H1 (cell line): Measurements from ENCODE around the gene NLRC5. TPM values are rescaled to one million over a fixed set of nuclear protein-coding genes. Genes with fewer than 3 reads are reported as not detected.

Experiments used
- CBX5 ChIP-seq: fragments of 300-800, 300-1000 bp; sonication (generic); IDR thresholded peaks from 2 replicates; pipeline ENCODE4 v1.7.1; 2016; ENCODE audit warnings: antibody characterized with exemption, low read length, low read depth
- EZH2 ChIP-seq: fragments of 200-600 bp; sonication (generic); IDR thresholded peaks from 2 replicates; pipeline ENCODE4 v1.7.1; 2012; ENCODE audit warnings: low read depth, mild to moderate bottlenecking, moderate library complexity, low read length, inconsistent platforms; ENCODE audit not compliant: severe bottlenecking
- SUZ12 ChIP-seq: fragments of 200-600 bp; sonication (generic); IDR thresholded peaks from 2 replicates; pipeline ENCODE4 v1.6.1; 2012; ENCODE audit warnings: mild to moderate bottlenecking, inconsistent platforms, low read length, moderate library complexity, mixed read lengths
- TBP ChIP-seq: IDR thresholded peaks from 2 replicates; pipeline ENCODE4 v1.6.1; 2011; ENCODE audit warnings: low read depth, low read length, improper control_type of control experiment
- polyA plus RNA-seq, 7 experiments: library from polyadenylated mRNA; depleted of rRNA in 3 of 7; stranded (reverse) in 5 of 7; unstranded in 2 of 7; fragments of >200 nt in 5 of 7; fragments of 200-250 nt in 2 of 7; gene quantifications; 1 replicate in 5 of 7; 2 replicates in 1 of 7; 4 replicates in 1 of 7; pipeline versions ENCODE4 v1.2.1 to v1.2.3, GENCODE V29; 2011 to 2013; ENCODE audit warnings: missing spikeins in 2 of 7, mixed read lengths in 2 of 7
- total RNA-seq: library from RNA; stranded (reverse); fragmentation: NEBNext Ultra II Directional; extraction: Animal tissue kit (Norgen Biotek cat#: 25700); gene quantifications from 2 replicates; pipeline ENCODE4 v1.2.1, GENCODE V29; 2021
- TF ChIP-seq, protein P1 (sequence below): IDR thresholded peaks from 2 replicates; pipeline ENCODE4 v1.6.1; 2011; ENCODE audit warnings: low read length, improper control_type of control experiment

Gene NLRC5
- total and polyA plus RNA-seq, 2 of the 8 experiments (the other 6 are each of a cell fraction or from before 2014, with no cell fraction given): 2.2 to 3.2 TPM

DNA sequence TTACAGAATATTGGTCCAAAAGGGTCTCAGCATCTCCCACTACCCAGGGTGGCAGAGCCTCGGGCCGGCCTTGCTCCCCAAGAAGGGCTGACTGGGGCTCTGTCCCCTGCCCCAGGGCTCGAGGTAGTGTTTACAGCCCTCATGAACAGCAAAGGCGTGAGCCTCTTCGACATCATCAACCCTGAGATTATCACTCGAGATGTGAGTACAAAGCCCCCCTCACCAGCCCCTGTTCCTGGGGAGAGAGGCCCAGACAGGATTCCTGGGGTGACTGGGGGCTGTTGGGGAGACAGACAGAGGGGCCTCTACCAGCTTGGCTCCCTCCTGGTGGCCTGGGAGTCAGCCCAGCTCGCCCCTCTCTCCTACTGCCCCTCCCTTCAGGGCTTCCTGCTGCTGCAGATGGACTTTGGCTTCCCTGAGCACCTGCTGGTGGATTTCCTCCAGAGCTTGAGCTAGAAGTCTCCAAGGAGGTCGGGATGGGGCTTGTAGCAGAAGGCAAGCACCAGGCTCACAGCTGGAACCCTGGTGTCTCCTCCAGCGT lies 6.1 kb upstream of the NLRC5 start (continued):
- TF ChIP-seq EZH2 (no peak), CBX5 (no peak), SUZ12 (no peak), TBP (no peak)
- TF ChIP-seq, protein P1, sequence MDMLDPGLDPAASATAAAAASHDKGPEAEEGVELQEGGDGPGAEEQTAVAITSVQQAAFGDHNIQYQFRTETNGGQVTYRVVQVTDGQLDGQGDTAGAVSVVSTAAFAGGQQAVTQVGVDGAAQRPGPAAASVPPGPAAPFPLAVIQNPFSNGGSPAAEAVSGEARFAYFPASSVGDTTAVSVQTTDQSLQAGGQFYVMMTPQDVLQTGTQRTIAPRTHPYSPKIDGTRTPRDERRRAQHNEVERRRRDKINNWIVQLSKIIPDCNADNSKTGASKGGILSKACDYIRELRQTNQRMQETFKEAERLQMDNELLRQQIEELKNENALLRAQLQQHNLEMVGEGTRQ: no peak
- TF ChIP-seq, all 59 proteins: peak for 0
